Peyer's patch (tissue), 4 donors: Measurements from ENCODE around the gene EXOC4. TPM values are rescaled to one million over a fixed set of nuclear protein-coding genes. Genes with fewer than 3 reads are reported as not detected.

ENCODE experiments used
- DNase-seq, 3 donors: peaks; one replicate each; pipeline ENCODE4 v3.0.0-alpha.2; 2017 to 2019
- H3K27ac ChIP-seq, 4 donors: fragments of 200-600 bp; sonication (generic); one replicate each; pipeline ENCODE4 v1.5.1; 2016 to 2019
- H3K27me3 ChIP-seq, 2 donors: fragments of 200-600 bp; sonication (generic); one replicate each; pipeline ENCODE4 v1.5.1; 2019
- H3K36me3 ChIP-seq, 3 donors: fragments of 200-600 bp; sonication (generic); one replicate each; pipeline ENCODE4 v1.5.1; 2016 to 2019
- H3K4me1 ChIP-seq, 4 donors: fragments of 200-600 bp; sonication (generic); one replicate each; pipeline ENCODE4 v1.5.1; 2016 to 2019
- H3K4me3 ChIP-seq, 4 donors: fragments of 200-600 bp; sonication (generic); 1 replicate in 3 of 4; 2 replicates in 1 of 4; pipeline ENCODE4 v1.5.1; 2016 to 2019; ENCODE audit warnings: mild to moderate bottlenecking in 1 of 4
- H3K9me3 ChIP-seq, 4 donors: fragments of 200-600 bp; sonication (generic); one replicate each; pipeline ENCODE4 v1.5.1; 2016 to 2019; ENCODE audit warnings: mild to moderate bottlenecking in 1 of 4
- POLR2A ChIP-seq, 2 donors: fragments of 450-650 bp; IDR thresholded peaks; one replicate each; pipeline ENCODE4 v1.5.1; 2017; ENCODE audit warnings: antibody characterized with exemption in 2 of 2, mild to moderate bottlenecking in 2 of 2, moderate library complexity in 2 of 2
- total RNA-seq, 4 donors: library from RNA; depleted of rRNA; stranded (reverse); fragments of >200 nt; gene quantifications; one replicate each; pipeline ENCODE4 v1.1.0, GENCODE V29; 2016
- TF ChIP-seq, protein P1 (sequence below), 6 experiments: fragments of 450-650 bp in 4 of 6; fragments of 200-600 bp in 2 of 6; sonication (generic) in 1 of 6; IDR thresholded peaks; one replicate each; pipeline ENCODE4 v1.5.1; 2017 to 2019; ENCODE audit warnings: antibody characterized with exemption in 6 of 6, mild to moderate bottlenecking in 3 of 6, moderate library complexity in 1 of 6

The EXOC4 gene
- total RNA-seq, 4 donors from 2014 or later = 128 to 502 (median 141) TPM

DNA sequence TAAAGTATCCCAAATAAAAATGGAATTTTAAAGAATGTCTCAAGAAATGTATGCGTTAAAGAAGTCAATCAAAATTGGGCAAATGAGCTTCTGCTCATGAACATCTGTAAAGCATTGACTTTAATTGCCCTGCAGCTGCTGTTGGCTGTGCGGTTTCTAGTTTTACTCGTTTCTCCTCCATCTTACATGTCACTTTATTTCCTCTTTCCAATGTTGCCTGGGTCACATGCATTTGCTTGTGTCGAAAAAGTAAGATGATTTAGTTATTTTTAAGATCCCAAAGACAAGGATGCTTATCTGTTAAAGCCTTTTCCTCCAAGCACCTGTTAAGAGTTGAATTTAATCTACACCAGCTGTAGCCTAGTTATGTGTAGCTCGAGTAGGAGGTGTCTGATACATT lies 310.4 kb downstream of the EXOC4 start:
- Histone ChIP-seq H3K27ac (no peak overlapping the region), H3K4me1 (no peaks in the 10 kb centered on the region), H3K27me3 (no peaks in the 10 kb centered on the region), H3K36me3 (no peaks in the 10 kb centered on the region), H3K4me3 (no peak overlapping the region), H3K9me3 (no peaks in the 10 kb centered on the region)
- TF ChIP-seq, protein P1, sequence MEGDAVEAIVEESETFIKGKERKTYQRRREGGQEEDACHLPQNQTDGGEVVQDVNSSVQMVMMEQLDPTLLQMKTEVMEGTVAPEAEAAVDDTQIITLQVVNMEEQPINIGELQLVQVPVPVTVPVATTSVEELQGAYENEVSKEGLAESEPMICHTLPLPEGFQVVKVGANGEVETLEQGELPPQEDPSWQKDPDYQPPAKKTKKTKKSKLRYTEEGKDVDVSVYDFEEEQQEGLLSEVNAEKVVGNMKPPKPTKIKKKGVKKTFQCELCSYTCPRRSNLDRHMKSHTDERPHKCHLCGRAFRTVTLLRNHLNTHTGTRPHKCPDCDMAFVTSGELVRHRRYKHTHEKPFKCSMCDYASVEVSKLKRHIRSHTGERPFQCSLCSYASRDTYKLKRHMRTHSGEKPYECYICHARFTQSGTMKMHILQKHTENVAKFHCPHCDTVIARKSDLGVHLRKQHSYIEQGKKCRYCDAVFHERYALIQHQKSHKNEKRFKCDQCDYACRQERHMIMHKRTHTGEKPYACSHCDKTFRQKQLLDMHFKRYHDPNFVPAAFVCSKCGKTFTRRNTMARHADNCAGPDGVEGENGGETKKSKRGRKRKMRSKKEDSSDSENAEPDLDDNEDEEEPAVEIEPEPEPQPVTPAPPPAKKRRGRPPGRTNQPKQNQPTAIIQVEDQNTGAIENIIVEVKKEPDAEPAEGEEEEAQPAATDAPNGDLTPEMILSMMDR (IDR thresholded peaks at IDR 0.05) = no peak
- TF ChIP-seq POLR2A (IDR thresholded peaks at IDR 0.05) = no peak
- DNase-seq = no peak

GRCh38 chr7:133564484-133564883 lies 311.6 kb downstream of the EXOC4 start:
- H3K36me3 ChIP-seq = no peaks in the 10 kb centered on the region
- no peaks in the 10 kb centered on the region for H3K4me1 ChIP-seq
- no peak overlapping the region for H3K4me3 ChIP-seq
- no peak overlapping the region for H3K27ac ChIP-seq
- no peak for DNase-seq
- TF ChIP-seq, protein P1 (IDR thresholded peaks at IDR 0.05) = no peak
- TF ChIP-seq POLR2A (IDR thresholded peaks at IDR 0.05) = no peak
- H3K9me3 ChIP-seq = no peaks in the 10 kb centered on the region
- H3K27me3 ChIP-seq = no peaks in the 10 kb centered on the region

- no peak for TF ChIP-seq POLR2A (IDR thresholded peaks at IDR 0.05)
- TF ChIP-seq, protein P1 (IDR thresholded peaks at IDR 0.05) = no peak
- DNase-seq = no peak
- H3K36me3 ChIP-seq = no peaks in the 10 kb centered on the region
- no peak overlapping the region for H3K4me3 ChIP-seq
- no peak overlapping the region for H3K27ac ChIP-seq
- H3K4me1 ChIP-seq = no peaks in the 10 kb centered on the region
- H3K27me3 ChIP-seq = no peaks in the 10 kb centered on the region
- no peaks in the 10 kb centered on the region for H3K9me3 ChIP-seq
Measured at GRCh38 chr7:133568544-133568943, 315.7 kb downstream of the EXOC4 start.

- H3K36me3 ChIP-seq = no peaks in the 10 kb centered on the region
- H3K27ac ChIP-seq = no peak overlapping the region
- TF ChIP-seq, protein P1 (IDR thresholded peaks at IDR 0.05) = no peak
- TF ChIP-seq POLR2A (IDR thresholded peaks at IDR 0.05) = no peak
- H3K4me1 ChIP-seq = no peaks in the 10 kb centered on the region
- H3K27me3 ChIP-seq = no peaks in the 10 kb centered on the region
- no peak for DNase-seq
- H3K4me3 ChIP-seq = no peak overlapping the region
- H3K9me3 ChIP-seq = no peaks in the 10 kb centered on the region
Measured at GRCh38 chr7:133570321-133570720, 317.4 kb downstream of the EXOC4 start.

DNA sequence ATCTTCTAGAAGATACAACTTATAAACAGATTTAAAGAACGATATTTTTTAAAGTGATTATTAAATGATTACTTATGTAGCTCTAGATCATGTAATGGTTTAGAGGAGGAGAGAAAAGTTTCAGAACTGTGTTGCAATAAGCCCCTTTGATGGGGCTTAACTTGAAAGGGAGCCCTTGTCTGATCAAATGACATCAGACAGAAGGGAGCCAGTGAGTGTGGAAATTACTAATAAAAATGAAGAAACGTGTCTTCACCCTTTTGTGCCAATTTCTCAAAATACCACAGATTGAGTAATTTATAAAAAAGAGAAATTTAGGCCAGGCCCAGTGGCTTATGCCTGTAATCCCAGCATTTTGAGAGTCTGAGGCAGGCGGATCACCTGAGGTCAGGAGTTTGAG lies 318.2 kb downstream of the EXOC4 start:
- Histone ChIP-seq H3K27me3 (no peaks in the 10 kb centered on the region), H3K27ac (no peak overlapping the region), H3K4me1 (no peaks in the 10 kb centered on the region), H3K36me3 (no peaks in the 10 kb centered on the region), H3K4me3 (no peak overlapping the region), H3K9me3 (no peaks in the 10 kb centered on the region)
- TF ChIP-seq, protein P1 (IDR thresholded peaks at IDR 0.05) = no peak
- TF ChIP-seq POLR2A (IDR thresholded peaks at IDR 0.05) = no peak
- DNase-seq = no peak

DNA sequence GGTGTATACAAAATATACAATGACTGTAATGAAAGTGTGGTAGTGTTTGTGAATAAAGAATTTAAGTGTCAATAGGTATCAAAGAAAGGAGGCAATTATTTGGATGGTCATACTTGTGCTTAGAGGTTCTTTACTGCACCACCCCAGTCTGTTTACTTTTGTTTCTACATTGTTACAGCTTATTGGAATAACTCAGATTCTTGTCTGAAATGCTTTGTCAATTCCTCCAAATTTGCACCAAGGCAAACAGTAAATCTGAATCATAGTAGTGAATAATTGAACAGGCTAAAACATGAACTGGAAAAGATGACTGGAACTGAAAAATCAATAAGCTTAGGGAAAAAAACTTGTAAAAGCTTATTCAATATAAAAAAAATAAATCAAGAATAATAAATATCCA lies 319.2 kb downstream of the EXOC4 start:
- Histone ChIP-seq H3K9me3 (no peaks in the 10 kb centered on the region), H3K4me3 (no peak overlapping the region), H3K36me3 (no peaks in the 10 kb centered on the region), H3K27me3 (no peaks in the 10 kb centered on the region), H3K27ac (no peak overlapping the region), H3K4me1 (no peaks in the 10 kb centered on the region)
- TF ChIP-seq, protein P1 (IDR thresholded peaks at IDR 0.05) = no peak
- TF ChIP-seq POLR2A (IDR thresholded peaks at IDR 0.05) = no peak
- DNase-seq = no peak
